H9 (cell line): ENCODE data around the gene RGSL1. TPM values are rescaled to one million over a fixed set of nuclear protein-coding genes. Genes with fewer than 3 reads are reported as not detected.

Experiments
- DNase-seq: peaks from one replicate; pipeline ENCODE4 v3.0.0-alpha.2; 2017
- H2AFZ ChIP-seq: one replicate; pipeline ENCODE4 v1.6.1; 2013; ENCODE audit warnings: mild to moderate bottlenecking, low read length, control low read depth, moderate library complexity
- H2AK5ac ChIP-seq: 2 replicates; pipeline ENCODE4 v1.6.1; 2013; ENCODE audit warnings: low read length, control low read depth, mixed read lengths; ENCODE audit not compliant: insufficient read length
- H2BK120ac ChIP-seq: one replicate; pipeline ENCODE4 v1.6.1; 2013; ENCODE audit warnings: low read depth, mild to moderate bottlenecking, low read length, control low read depth, inconsistent platforms; ENCODE audit not compliant: poor library complexity, severe bottlenecking
- H2BK12ac ChIP-seq: 2 replicates; pipeline ENCODE4 v1.6.1; 2013; ENCODE audit warnings: low read length, control low read depth, mixed read lengths, low read depth; ENCODE audit not compliant: insufficient read length
- H2BK15ac ChIP-seq: 2 replicates; pipeline ENCODE4 v1.6.1; 2013; ENCODE audit warnings: low read depth, low read length, control low read depth
- H2BK20ac ChIP-seq: one replicate; pipeline ENCODE4 v1.6.1; 2013; ENCODE audit warnings: low read depth, mild to moderate bottlenecking, low read length, control low read depth, inconsistent platforms; ENCODE audit not compliant: poor library complexity, severe bottlenecking
- H2BK5ac ChIP-seq: 2 replicates; pipeline ENCODE4 v1.6.1; 2013; ENCODE audit warnings: low read length, control low read depth, mixed read lengths; ENCODE audit not compliant: insufficient read length
- H3K14ac ChIP-seq: 2 replicates; pipeline ENCODE4 v1.6.1; 2013; ENCODE audit warnings: low read length, control low read depth; ENCODE audit not compliant: insufficient read depth
- H3K18ac ChIP-seq: 2 replicates; pipeline ENCODE4 v1.6.1; 2013; ENCODE audit warnings: low read depth, mild to moderate bottlenecking, mixed read lengths, low read length, control low read depth; ENCODE audit not compliant: insufficient read length
- H3K23ac ChIP-seq: 2 replicates; pipeline ENCODE4 v1.6.1; 2013; ENCODE audit warnings: low read length, control low read depth, mixed read lengths, low read depth; ENCODE audit not compliant: insufficient read length
- H3K23me2 ChIP-seq: 2 replicates; pipeline ENCODE4 v1.6.1; 2013; ENCODE audit warnings: low read depth, mild to moderate bottlenecking, mixed read lengths, low read length, control low read depth; ENCODE audit not compliant: insufficient read length, poor library complexity, severe bottlenecking
- H3K27ac ChIP-seq: 2 replicates; pipeline ENCODE4 v1.5.1; 2013; ENCODE audit warnings: low read length, control low read depth, mixed read lengths, low read depth; ENCODE audit not compliant: insufficient read length
- H3K27me3 ChIP-seq: 2 replicates; pipeline ENCODE4 v1.6.1; 2013; ENCODE audit warnings: low read length, control low read depth, inconsistent platforms; ENCODE audit not compliant: insufficient read depth
- H3K4ac ChIP-seq: 2 replicates; pipeline ENCODE4 v1.6.1; 2013; ENCODE audit warnings: low read depth, mild to moderate bottlenecking, control low read depth, inconsistent platforms, low read length, moderate library complexity
- H3K4me1 ChIP-seq: 2 replicates; pipeline ENCODE4 v1.6.1; 2013; ENCODE audit warnings: low read length, control low read depth, inconsistent platforms; ENCODE audit not compliant: insufficient read depth
- H3K4me2 ChIP-seq: 2 replicates; pipeline ENCODE4 v1.6.1; 2013; ENCODE audit warnings: low read length, control low read depth, mixed read lengths; ENCODE audit not compliant: insufficient read length, insufficient read depth
- H3K56ac ChIP-seq: 2 replicates; pipeline ENCODE4 v1.6.1; 2013; ENCODE audit warnings: low read depth, mild to moderate bottlenecking, mixed read lengths, low read length, control low read depth; ENCODE audit not compliant: insufficient read length
- H3K79me1 ChIP-seq: 2 replicates; pipeline ENCODE4 v1.6.1; 2013; ENCODE audit warnings: low read depth, mild to moderate bottlenecking, moderate library complexity, low read length, control low read depth, inconsistent platforms; ENCODE audit not compliant: insufficient read depth, poor library complexity, severe bottlenecking
- H3K79me2 ChIP-seq: 2 replicates; pipeline ENCODE4 v1.6.1; 2013; ENCODE audit warnings: low read length, control low read depth, inconsistent platforms; ENCODE audit not compliant: insufficient read depth
- H3K9ac ChIP-seq: 2 replicates; pipeline ENCODE4 v1.6.1; 2013; ENCODE audit warnings: low read length, control low read depth, mixed read lengths; ENCODE audit not compliant: insufficient read length; ENCODE audit errors: extremely low read depth
- H3K9me3 ChIP-seq: one replicate; pipeline ENCODE4 v1.6.1; 2013; ENCODE audit warnings: low read depth, low read length, inconsistent platforms; ENCODE audit not compliant: control insufficient read depth
- H3T11ph ChIP-seq: one replicate; pipeline ENCODE4 v1.6.1; 2013; ENCODE audit warnings: mild to moderate bottlenecking, low read length, control low read depth, inconsistent platforms
- H4K20me1 ChIP-seq: one replicate; pipeline ENCODE4 v1.6.1; 2013; ENCODE audit not compliant: control insufficient read depth, insufficient read length, insufficient read depth
- H4K5ac ChIP-seq: 2 replicates; pipeline ENCODE4 v1.6.1; 2013; ENCODE audit warnings: low read depth, mild to moderate bottlenecking, mixed read lengths, low read length, control low read depth; ENCODE audit not compliant: insufficient read length
- H4K8ac ChIP-seq: replicated peaks from 2 replicates; pipeline ENCODE4 v1.6.1; 2013; ENCODE audit warnings: low read length, control low read depth, mixed read lengths, low read depth; ENCODE audit not compliant: insufficient read length
- H4K91ac ChIP-seq: 2 replicates; pipeline ENCODE4 v1.6.1; 2013; ENCODE audit warnings: low read depth, mild to moderate bottlenecking, moderate library complexity, mixed read lengths, low read length, control low read depth; ENCODE audit not compliant: insufficient read length
- H3K27ac Mint-ChIP-seq, 3 experiments: 2 replicates in 2 of 3; 3 replicates in 1 of 3; pipeline ENCODE4 v1.8.0; 2020 to 2021; ENCODE audit warnings: mixed read lengths in 3 of 3, mild to moderate bottlenecking in 1 of 3, moderate library complexity in 1 of 3
- H3K27me3 Mint-ChIP-seq: 2 replicates; pipeline ENCODE4 v1.8.0; 2021; ENCODE audit warnings: low read depth, mild to moderate bottlenecking, moderate library complexity, mixed read lengths
- H3K36me3 Mint-ChIP-seq, 3 experiments: 2 replicates in 2 of 3; 3 replicates in 1 of 3; pipeline ENCODE4 v1.8.0; 2020 to 2021; ENCODE audit warnings: low read depth in 3 of 3, mixed read lengths in 3 of 3; ENCODE audit not compliant: insufficient read depth in 1 of 3
- H3K4me1 Mint-ChIP-seq, 2 experiments: 2 replicates each; pipeline ENCODE4 v1.8.0; 2020; ENCODE audit warnings: mixed read lengths in 2 of 2
- H3K4me3 Mint-ChIP-seq, 2 experiments: 2 replicates in 1 of 2; 3 replicates in 1 of 2; pipeline ENCODE4 v1.8.0; 2020 to 2021; ENCODE audit warnings: mild to moderate bottlenecking in 2 of 2, mixed read lengths in 2 of 2, moderate library complexity in 1 of 2
- H3K9me3 Mint-ChIP-seq, 2 experiments: 2 replicates in 1 of 2; 3 replicates in 1 of 2; pipeline ENCODE4 v1.8.0; 2020; ENCODE audit warnings: mild to moderate bottlenecking in 2 of 2, mixed read lengths in 2 of 2, moderate library complexity in 1 of 2
- CTCF ChIP-seq: fragments of 200-600 bp; sonication (generic); conservative IDR thresholded peaks from 3 replicates; pipeline ENCODE4 v1.8.0; 2021; ENCODE audit warnings: antibody characterized with exemption, mild to moderate bottlenecking
- WGBS: extraction: QIAGEN DNeasy Blood & Tissue Kit; methylation state at CpG from one replicate; pipeline ENCODE4 v1.1.7; 2013; ENCODE audit warnings: missing lambda C conversion rate, low lambda C conversion rate, mixed read lengths; ENCODE audit not compliant: insufficient read length; ENCODE audit errors: extremely low coverage; 5-methylcytosine and 5-hydroxymethylcytosine counted together
- total RNA-seq: library from RNA; stranded (reverse); gene quantifications from 2 replicates; pipeline ENCODE4 v1.2.1, GENCODE V29; 2021

Gene RGSL1
- total RNA-seq, 1 experiment from 2014 or later = not detected

- no peak within 1 kb of the TSS for H3K27ac ChIP-seq
- 0 out of 2 replicates have a peak within 1 kb of the TSS, but pooled peaks have one; percentile 56 for H3K14ac ChIP-seq
- H2BK15ac ChIP-seq = no peak within 1 kb of the TSS
- H3K79me1 ChIP-seq = no peaks in the 10 kb centered on the region
- peaks cover 42% of the 10 kb centered on the region for H3K27me3 Mint-ChIP-seq
- H3K27me3 ChIP-seq = peaks cover 9% of the 10 kb centered on the region; the same call in 1 of the 2 replicates
- no peak within 1 kb of the TSS for H3K56ac ChIP-seq
- H2AFZ ChIP-seq = no peak within 1 kb of the TSS
- H3K4ac ChIP-seq = no peak within 1 kb of the TSS
- no peak within 1 kb of the TSS for H2AK5ac ChIP-seq
- 0 out of 2 replicates have a peak, but pooled peaks cover 2% of the 10 kb centered on the region for H3K79me2 ChIP-seq
- no peak within 1 kb of the TSS for H2BK20ac ChIP-seq
- H3K9me3 Mint-ChIP-seq = peaks cover 0 to 2% of the 10 kb centered on the region in 2 experiments; a peak in 1 of 5 replicates
- H3K23ac ChIP-seq = no peak within 1 kb of the TSS
- WGBS = no CpG with 5 or more reads among the region's 44 CpGs
- peak within 1 kb of the TSS; percentile 69 for H3K4me2 ChIP-seq
- H3K4me1 ChIP-seq = peaks cover 2% of the 10 kb centered on the region
- H2BK5ac ChIP-seq = no peak within 1 kb of the TSS
- H4K8ac ChIP-seq = no peak within 1 kb of the TSS
- no peak for TF ChIP-seq CTCF
- no peak within 1 kb of the TSS; a peak in 1 of 7 replicates for H3K27ac Mint-ChIP-seq
- no peak within 1 kb of the TSS for H3K9ac ChIP-seq
- no peak within 1 kb of the TSS for H4K5ac ChIP-seq
- peak within 1 kb of the TSS in 1 of 2 experiments; percentile 57; a peak in 3 of 5 replicates for H3K4me3 Mint-ChIP-seq
- no peak within 1 kb of the TSS for H4K91ac ChIP-seq
- H2BK120ac ChIP-seq = no peak within 1 kb of the TSS
- peak within 1 kb of the TSS; percentile 8 for H3K18ac ChIP-seq
- H3K9me3 ChIP-seq = no peaks in the 10 kb centered on the region
- H2BK12ac ChIP-seq = no peak within 1 kb of the TSS
- peaks cover 3% of the 10 kb centered on the region for H3K23me2 ChIP-seq
- peaks cover 0 to 8% (median 2%) of the 10 kb centered on the region in 3 experiments; a peak in 5 of 7 replicates for H3K36me3 Mint-ChIP-seq
- no peak within 1 kb of the TSS for H3T11ph ChIP-seq
- DNase-seq = peak; percentile 96
- peaks cover 3 to 9% of the 10 kb centered on the region in 2 experiments; a peak in 3 of 4 replicates for H3K4me1 Mint-ChIP-seq
- no peaks in the 10 kb centered on the region for H4K20me1 ChIP-seq
Observed at GRCh38 chr1:182604175-182605164, 154.5 kb downstream of the RGSL1 start, which contains the start of gene RGS16. RGS16 (minus strand) TSS chr1:182604389; CDS start chr1:182604259, 130 bp downstream.
